Cardiac muscle cell (in vitro differentiated cells and primary cell): ENCODE results near the gene SSRP1. TPM values are rescaled to one million over a fixed set of nuclear protein-coding genes. Genes with fewer than 3 reads are reported as not detected.

ENCODE experiments used
- DNase-seq, 2 donors: peaks; one replicate each; pipeline versions ENCODE4 v3.0.0 to v3.0.0-alpha.2; 2010 to 2017; ENCODE audit warnings: low read depth in 1 of 2, low spot score in 1 of 2
- H3K27ac ChIP-seq: fragments of 200-600 bp; sonication (generic); 2 replicates; pipeline ENCODE4 v1.5.1; 2016
- H3K27me3 ChIP-seq: fragments of 200-600 bp; sonication (generic); 2 replicates; pipeline ENCODE4 v1.6.0; 2016; ENCODE audit warnings: control low read depth
- H3K36me3 ChIP-seq: fragments of 200-600 bp; sonication (generic); 2 replicates; pipeline ENCODE4 v1.5.1; 2016; ENCODE audit warnings: control low read depth
- H3K4me1 ChIP-seq: fragments of 200-600 bp; sonication (generic); 2 replicates; pipeline ENCODE4 v1.8.1; 2017; ENCODE audit warnings: low read depth, mild to moderate bottlenecking, mixed run types
- H3K4me3 ChIP-seq: fragments of 200-600 bp; sonication (generic); 2 replicates; pipeline ENCODE4 v1.5.1; 2016; ENCODE audit warnings: mild to moderate bottlenecking
- H3K9me3 ChIP-seq: fragments of 200-600 bp; sonication (generic); 2 replicates; pipeline ENCODE4 v1.5.1; 2017; ENCODE audit warnings: low read depth, mild to moderate bottlenecking, control low read depth
- CTCF ChIP-seq: IDR thresholded peaks from 2 replicates; pipeline ENCODE4 v1.5.1; 2012; ENCODE audit warnings: low read depth, mild to moderate bottlenecking, low read length
- polyA plus RNA-seq: library from polyadenylated mRNA; unstranded; fragments of >200 nt; fragmentation: Nextera tagmentation; extraction: Ambion mirVana; gene quantifications from 2 replicates; pipeline ENCODE4 v1.2.1, GENCODE V29; 2016
- total RNA-seq: library from RNA; depleted of rRNA; stranded (reverse); fragments of >200 nt; gene quantifications from 2 replicates; pipeline ENCODE4 v1.2.3, GENCODE V29; 2016

The SSRP1 gene
- total and polyA plus RNA-seq, 2 experiments from 2014 or later, result 87.0 to 180 TPM

GRCh38 chr11:57347336-57347735, 11.6 kb upstream of the SSRP1 start:
- no peaks in the 10 kb centered on the region for H3K36me3 ChIP-seq
- H3K9me3 ChIP-seq, result no peaks in the 10 kb centered on the region
- no peaks in the 10 kb centered on the region for H3K27me3 ChIP-seq
- H3K27ac ChIP-seq, result no peak overlapping the region
- peaks cover 22% of the 10 kb centered on the region for H3K4me1 ChIP-seq
- no peak overlapping the region for H3K4me3 ChIP-seq
- TF ChIP-seq CTCF, result no peak
- DNase-seq, result no peak

- no peaks in the 10 kb centered on the region for H3K36me3 ChIP-seq
- H3K27me3 ChIP-seq, result no peaks in the 10 kb centered on the region
- H3K4me1 ChIP-seq, result peaks cover 22% of the 10 kb centered on the region
- peak; percentile 76 to 79 for DNase-seq
- no peaks in the 10 kb centered on the region for H3K9me3 ChIP-seq
- TF ChIP-seq CTCF, result peak; percentile 58
- no peak overlapping the region for H3K27ac ChIP-seq
- no peak overlapping the region for H3K4me3 ChIP-seq
Measured at GRCh38 chr11:57345555-57346211, 10.0 kb upstream of the SSRP1 start.

- H3K4me3 ChIP-seq, result no peak overlapping the region
- no peaks in the 10 kb centered on the region for H3K36me3 ChIP-seq
- DNase-seq, result no peak
- no peaks in the 10 kb centered on the region for H3K27me3 ChIP-seq
- no peak for TF ChIP-seq CTCF
- H3K9me3 ChIP-seq, result no peaks in the 10 kb centered on the region
- peaks cover 27% of the 10 kb centered on the region for H3K4me1 ChIP-seq
- H3K27ac ChIP-seq, result peak overlapping the region; percentile 95
Measured at GRCh38 chr11:57344826-57345225, 9.1 kb upstream of the SSRP1 start.

DNA sequence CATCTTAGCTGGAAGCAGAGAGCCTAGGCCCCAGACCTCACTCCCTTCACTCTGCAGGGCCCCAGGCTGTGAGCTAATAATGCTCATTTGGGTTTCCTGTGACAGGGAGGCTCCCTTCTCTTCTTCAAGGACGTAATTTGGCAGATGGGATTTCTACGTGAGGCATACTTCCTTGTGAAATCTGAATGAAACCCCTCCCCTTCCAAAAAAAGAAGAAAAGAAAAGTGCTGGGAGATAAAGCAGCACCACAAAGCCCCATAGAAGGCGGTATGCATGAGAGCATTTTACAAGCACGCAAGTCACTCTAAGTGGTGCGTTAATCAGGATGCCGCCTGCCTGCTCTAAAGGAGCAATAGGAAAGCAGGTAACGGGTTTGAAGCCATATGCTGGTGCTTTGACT, 8.1 kb upstream of the SSRP1 start:
- H3K27ac ChIP-seq, result peak overlapping the region; percentile 95
- no peak for TF ChIP-seq CTCF
- peaks cover 27% of the 10 kb centered on the region for H3K4me1 ChIP-seq
- no peak overlapping the region for H3K4me3 ChIP-seq
- H3K36me3 ChIP-seq, result no peaks in the 10 kb centered on the region
- no peaks in the 10 kb centered on the region for H3K27me3 ChIP-seq
- H3K9me3 ChIP-seq, result no peaks in the 10 kb centered on the region
- peak in 1 of 2 donors; percentile 71 for DNase-seq

- no peak for TF ChIP-seq CTCF
- no peaks in the 10 kb centered on the region for H3K9me3 ChIP-seq
- H3K36me3 ChIP-seq, result no peaks in the 10 kb centered on the region
- peak overlapping the region; percentile 95 for H3K27ac ChIP-seq
- H3K4me1 ChIP-seq, result peaks cover 31% of the 10 kb centered on the region
- no peaks in the 10 kb centered on the region for H3K27me3 ChIP-seq
- no peak for DNase-seq
- no peak overlapping the region for H3K4me3 ChIP-seq
Measured at GRCh38 chr11:57342702-57343101, 7.0 kb upstream of the SSRP1 start.
